DND-41 (cell line): ENCODE measurements around the gene SOS1.
"Not testable (repeated sequence)": the region's sequence is repeated elsewhere in the genome, so short reads cannot be mapped to it uniquely, and the experiment has no call there.

Experiments
- ATAC-seq: fragments of 200-7000 bp; cut with Tn5 transposase; 3 replicates; pipeline ENCODE4 v1.9.1; 2021; ENCODE audit warnings: low read depth; ENCODE audit not compliant: insufficient read depth
- DNase-seq: peaks from one replicate; pipeline ENCODE4 v3.0.0-alpha.2; 2020
- H2AFZ ChIP-seq: 2 replicates; pipeline ENCODE4 v1.6.0; 2012; ENCODE audit warnings: low read depth, low read length
- H3K27ac ChIP-seq: 2 replicates; pipeline ENCODE4 v1.5.1; 2012; ENCODE audit warnings: low read length, inconsistent platforms
- H3K27me3 ChIP-seq: fragments of 200-600 bp; sonication (generic); 2 replicates; pipeline ENCODE4 v1.6.0; 2012; ENCODE audit warnings: low read length, mild to moderate bottlenecking, inconsistent platforms; ENCODE audit not compliant: insufficient read depth, poor library complexity
- H3K36me3 ChIP-seq: 2 replicates; pipeline ENCODE4 v1.5.1; 2012; ENCODE audit warnings: low read length, inconsistent platforms; ENCODE audit not compliant: insufficient read depth
- H3K4me1 ChIP-seq: 2 replicates; pipeline ENCODE4 v1.5.1; 2012; ENCODE audit warnings: mild to moderate bottlenecking, low read length; ENCODE audit not compliant: insufficient read depth
- H3K4me2 ChIP-seq: 2 replicates; pipeline ENCODE4 v1.6.0; 2012; ENCODE audit warnings: mild to moderate bottlenecking, moderate library complexity, low read length, inconsistent platforms; ENCODE audit not compliant: insufficient read depth
- H3K4me3 ChIP-seq, 2 experiments: fragments of 200-600 bp in 1 of 2; shearing (Covaris generic) in 1 of 2; 2 replicates each; pipeline ENCODE4 v1.5.1; 2012 to 2016; ENCODE audit warnings: inconsistent platforms in 2 of 2, low read length in 2 of 2, mild to moderate bottlenecking in 2 of 2, low read depth in 1 of 2, moderate library complexity in 1 of 2
- H3K79me2 ChIP-seq: 2 replicates; pipeline ENCODE4 v1.6.0; 2012; ENCODE audit warnings: low read length, inconsistent platforms; ENCODE audit not compliant: insufficient read depth
- H3K9ac ChIP-seq: 2 replicates; pipeline ENCODE4 v1.6.0; 2012; ENCODE audit warnings: low read depth, mild to moderate bottlenecking, inconsistent platforms, low read length, moderate library complexity
- H3K9me3 ChIP-seq: 2 replicates; pipeline ENCODE4 v1.5.1; 2012; ENCODE audit warnings: low read length, moderate library complexity, mild to moderate bottlenecking, inconsistent platforms; ENCODE audit not compliant: insufficient read depth, severe bottlenecking
- H4K20me1 ChIP-seq: 2 replicates; pipeline ENCODE4 v1.6.0; 2012; ENCODE audit warnings: low read length; ENCODE audit not compliant: insufficient read depth
- EZH2 ChIP-seq: IDR thresholded peaks from 3 replicates; pipeline ENCODE4 v1.6.1; 2012; ENCODE audit warnings: borderline replicate concordance, low read depth, mild to moderate bottlenecking, moderate library complexity, low read length, inconsistent platforms; ENCODE audit not compliant: severe bottlenecking
- TF ChIP-seq, protein P1 (sequence below): IDR thresholded peaks from 2 replicates; pipeline ENCODE4 v1.5.1; 2012; ENCODE audit warnings: borderline replicate concordance, low read length, moderate library complexity, mild to moderate bottlenecking; ENCODE audit not compliant: poor library complexity, severe bottlenecking; ENCODE audit errors: extremely low read depth

Gene SOS1

DNA sequence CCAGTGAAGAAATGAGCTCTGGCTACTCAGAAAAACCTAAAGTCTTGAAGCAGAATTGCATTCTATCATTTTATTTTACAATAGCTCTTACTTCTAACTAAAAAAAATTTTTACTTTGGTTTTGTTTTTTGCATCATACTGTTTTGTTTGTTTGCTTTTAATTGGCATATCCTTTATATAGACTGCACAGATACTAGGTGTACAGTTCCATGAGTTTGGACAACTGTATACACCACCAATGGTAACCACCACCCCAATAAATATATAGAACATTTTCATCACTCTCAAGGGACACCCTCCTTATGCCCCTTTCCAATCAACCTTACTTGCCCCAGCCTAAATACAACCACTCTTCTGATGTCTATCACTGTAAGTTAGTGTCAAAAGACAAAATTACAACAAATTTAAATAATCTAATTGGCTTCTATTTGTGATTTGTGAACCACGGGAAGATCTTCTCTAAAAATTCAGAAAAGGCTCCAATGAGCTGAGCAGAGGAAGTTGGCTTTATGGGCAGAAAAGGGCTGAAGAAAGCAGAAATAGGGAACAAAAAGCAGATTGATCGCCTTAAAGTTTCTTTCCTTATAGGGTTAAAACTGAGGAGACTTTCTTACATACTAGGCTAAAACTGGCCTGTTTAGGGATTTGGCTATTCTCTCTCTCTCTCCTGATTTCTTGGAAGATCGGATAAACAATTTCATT, 22.2 kb upstream of the SOS1 start:
- Histone ChIP-seq H3K4me3 (no peak overlapping the region), H4K20me1 (no peaks in the 10 kb centered on the region), H3K27ac (no peak overlapping the region), H3K9me3 (no peaks in the 10 kb centered on the region), H3K4me2 (no peak overlapping the region), H3K27me3 (no peaks in the 10 kb centered on the region), H3K36me3 (no peaks in the 10 kb centered on the region), H3K9ac (no peak overlapping the region), H3K79me2 (no peaks in the 10 kb centered on the region), H2AFZ (no peak overlapping the region), H3K4me1 (peaks cover 8% of the 10 kb centered on the region; the same call in 1 of the 2 replicates)
- DNase-seq (no peak), ATAC-seq (no peak)
- TF ChIP-seq, protein P1, sequence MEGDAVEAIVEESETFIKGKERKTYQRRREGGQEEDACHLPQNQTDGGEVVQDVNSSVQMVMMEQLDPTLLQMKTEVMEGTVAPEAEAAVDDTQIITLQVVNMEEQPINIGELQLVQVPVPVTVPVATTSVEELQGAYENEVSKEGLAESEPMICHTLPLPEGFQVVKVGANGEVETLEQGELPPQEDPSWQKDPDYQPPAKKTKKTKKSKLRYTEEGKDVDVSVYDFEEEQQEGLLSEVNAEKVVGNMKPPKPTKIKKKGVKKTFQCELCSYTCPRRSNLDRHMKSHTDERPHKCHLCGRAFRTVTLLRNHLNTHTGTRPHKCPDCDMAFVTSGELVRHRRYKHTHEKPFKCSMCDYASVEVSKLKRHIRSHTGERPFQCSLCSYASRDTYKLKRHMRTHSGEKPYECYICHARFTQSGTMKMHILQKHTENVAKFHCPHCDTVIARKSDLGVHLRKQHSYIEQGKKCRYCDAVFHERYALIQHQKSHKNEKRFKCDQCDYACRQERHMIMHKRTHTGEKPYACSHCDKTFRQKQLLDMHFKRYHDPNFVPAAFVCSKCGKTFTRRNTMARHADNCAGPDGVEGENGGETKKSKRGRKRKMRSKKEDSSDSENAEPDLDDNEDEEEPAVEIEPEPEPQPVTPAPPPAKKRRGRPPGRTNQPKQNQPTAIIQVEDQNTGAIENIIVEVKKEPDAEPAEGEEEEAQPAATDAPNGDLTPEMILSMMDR = no peak
- no peak for TF ChIP-seq EZH2

DNA sequence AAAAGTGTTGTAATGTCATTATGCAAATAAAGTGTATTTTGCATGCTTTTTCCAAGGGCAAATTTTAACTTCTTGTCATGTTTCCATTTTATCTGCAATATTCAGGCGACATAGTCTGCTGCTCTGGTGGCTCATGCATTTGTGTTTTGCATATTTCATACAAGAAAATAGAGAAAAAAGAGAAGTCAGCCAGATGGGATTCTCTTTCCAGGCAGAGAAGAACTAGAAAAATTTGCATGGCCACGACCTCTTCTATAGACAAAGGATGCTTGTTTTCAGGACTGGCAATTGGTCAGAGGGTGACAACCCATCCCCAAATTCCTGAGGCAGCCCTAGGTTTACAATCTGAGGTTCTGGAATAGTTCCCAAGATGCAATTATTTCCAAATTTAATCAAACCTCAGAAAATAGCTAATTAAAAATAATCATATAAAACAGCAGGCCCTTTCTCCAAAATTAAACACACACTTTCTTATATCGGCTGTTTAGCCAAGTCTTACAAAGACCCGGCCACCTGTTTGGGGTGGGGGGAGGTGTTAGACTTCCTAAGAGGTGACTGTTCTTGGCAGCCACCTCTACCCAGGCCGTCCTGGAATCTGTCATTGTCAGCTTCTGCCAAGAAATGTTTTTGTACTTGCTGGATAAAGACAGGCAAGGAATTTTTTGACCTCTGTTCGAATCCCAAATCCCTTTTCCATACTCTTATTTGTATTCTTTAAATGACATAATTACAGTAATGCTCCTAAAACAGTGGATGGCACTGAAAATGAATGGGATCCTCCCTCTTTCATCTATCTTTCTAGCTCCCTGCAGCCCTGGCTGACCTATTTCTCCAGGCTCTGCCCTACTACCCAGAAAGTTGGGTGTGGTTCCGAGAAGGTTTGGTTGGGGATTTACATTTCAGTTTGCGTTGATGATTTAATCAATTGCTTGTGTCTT, 20.8 kb upstream of the SOS1 start:
- no peaks in the 10 kb centered on the region for H3K36me3 ChIP-seq
- no peaks in the 10 kb centered on the region for H4K20me1 ChIP-seq
- no peaks in the 10 kb centered on the region for H3K9me3 ChIP-seq
- H3K27ac ChIP-seq = no peak overlapping the region
- H3K9ac ChIP-seq = no peak overlapping the region
- no peak overlapping the region for H2AFZ ChIP-seq
- ATAC-seq = no peak
- H3K4me1 ChIP-seq = peaks cover 17% of the 10 kb centered on the region
- no peaks in the 10 kb centered on the region for H3K79me2 ChIP-seq
- no peak overlapping the region for H3K4me2 ChIP-seq
- no peak for DNase-seq
- TF ChIP-seq, protein P1 = no peak
- TF ChIP-seq EZH2 = no peak
- no peaks in the 10 kb centered on the region for H3K27me3 ChIP-seq
- no peak overlapping the region for H3K4me3 ChIP-seq

- not testable (repeated sequence) for H2AFZ ChIP-seq, DNase-seq, ATAC-seq, H3K27me3 ChIP-seq, H3K27ac ChIP-seq, H3K79me2 ChIP-seq, H3K9me3 ChIP-seq, H3K4me3 ChIP-seq, H3K9ac ChIP-seq, H3K36me3 ChIP-seq, H3K4me2 ChIP-seq, H4K20me1 ChIP-seq
- H3K4me1 ChIP-seq = peaks cover 21% of the 10 kb centered on the region
Measured at GRCh38 chr2:39140948-39141333, 20.1 kb upstream of the SOS1 start.

DNA sequence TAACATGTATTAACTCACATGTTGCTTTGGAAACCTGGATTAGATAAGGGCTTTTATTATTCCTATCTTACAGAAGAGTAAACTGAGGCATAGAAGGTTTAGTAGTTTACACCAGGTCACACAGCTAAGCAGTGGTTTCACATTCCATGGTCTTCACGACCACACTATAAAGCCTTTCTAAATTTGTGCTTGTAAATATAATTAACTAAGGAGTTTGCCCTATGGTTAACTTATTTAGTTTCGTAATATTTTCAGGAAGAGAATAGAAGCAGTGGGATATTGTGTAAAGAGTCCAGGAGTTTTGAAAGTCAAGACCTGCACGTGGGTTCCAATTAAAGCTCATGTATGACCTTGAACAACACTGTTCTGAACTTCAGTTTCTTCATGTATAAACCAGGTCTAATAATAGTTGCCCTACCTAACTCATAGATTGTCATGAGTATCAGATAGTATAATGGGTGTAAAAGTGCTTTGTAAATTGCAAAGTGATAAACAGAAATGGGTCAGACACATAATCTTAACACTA, 19.5 kb upstream of the SOS1 start:
- Histone ChIP-seq H3K27ac (no peak overlapping the region), H3K4me3 (no peak overlapping the region), H3K9ac (no peak overlapping the region), H2AFZ (no peak overlapping the region), H3K4me2 (no peak overlapping the region), H3K9me3 (no peaks in the 10 kb centered on the region), H3K4me1 (peaks cover 27% of the 10 kb centered on the region), H4K20me1 (no peaks in the 10 kb centered on the region), H3K36me3 (no peaks in the 10 kb centered on the region), H3K27me3 (no peaks in the 10 kb centered on the region), H3K79me2 (no peaks in the 10 kb centered on the region)
- DNase-seq (no peak), ATAC-seq (no peak)
- TF ChIP-seq EZH2 = no peak
- TF ChIP-seq, protein P1 = no peak
